M059J (cell line): Measurements from ENCODE around the gene ST6GALNAC5. TPM values are rescaled to one million over a fixed set of nuclear protein-coding genes. Genes with fewer than 3 reads are reported as not detected.
A peak's percentile ranks its signal among the peaks of the same experiment; 100 is the strongest.

ENCODE experiments used
- DNase-seq: peaks from one replicate; pipeline ENCODE4 v3.0.0-alpha.2; 2012; ENCODE audit warnings: low read depth
- total RNA-seq: library from RNA; depleted of rRNA; stranded (reverse); fragments of >200 nt; shearing (Covaris generic); gene quantifications from 2 replicates; pipeline ENCODE4 v1.2.3, GENCODE V29; 2014

ST6GALNAC5 gene
- total RNA-seq, 1 experiment from 2014 or later: 2.0 TPM

DNA sequence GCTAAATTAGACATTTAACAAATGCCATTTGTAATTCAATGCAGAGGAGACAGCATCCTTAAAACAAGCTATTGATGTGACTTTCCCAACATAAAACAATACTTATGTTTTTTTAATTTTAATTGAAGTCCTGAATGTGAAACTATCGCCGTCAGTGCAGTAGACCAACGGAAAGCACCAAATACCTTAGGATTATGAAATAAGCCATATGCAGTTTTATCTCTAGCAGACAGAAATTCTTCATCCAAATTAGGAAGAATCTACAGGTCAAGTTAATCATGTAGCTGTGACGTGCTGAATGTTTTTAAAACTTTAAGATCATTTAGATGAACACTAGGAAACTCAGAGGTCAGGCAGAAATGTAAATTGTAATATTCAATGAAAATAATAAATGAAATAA is 714 bp upstream of the ST6GALNAC5 start:
- no peak for DNase-seq

DNA sequence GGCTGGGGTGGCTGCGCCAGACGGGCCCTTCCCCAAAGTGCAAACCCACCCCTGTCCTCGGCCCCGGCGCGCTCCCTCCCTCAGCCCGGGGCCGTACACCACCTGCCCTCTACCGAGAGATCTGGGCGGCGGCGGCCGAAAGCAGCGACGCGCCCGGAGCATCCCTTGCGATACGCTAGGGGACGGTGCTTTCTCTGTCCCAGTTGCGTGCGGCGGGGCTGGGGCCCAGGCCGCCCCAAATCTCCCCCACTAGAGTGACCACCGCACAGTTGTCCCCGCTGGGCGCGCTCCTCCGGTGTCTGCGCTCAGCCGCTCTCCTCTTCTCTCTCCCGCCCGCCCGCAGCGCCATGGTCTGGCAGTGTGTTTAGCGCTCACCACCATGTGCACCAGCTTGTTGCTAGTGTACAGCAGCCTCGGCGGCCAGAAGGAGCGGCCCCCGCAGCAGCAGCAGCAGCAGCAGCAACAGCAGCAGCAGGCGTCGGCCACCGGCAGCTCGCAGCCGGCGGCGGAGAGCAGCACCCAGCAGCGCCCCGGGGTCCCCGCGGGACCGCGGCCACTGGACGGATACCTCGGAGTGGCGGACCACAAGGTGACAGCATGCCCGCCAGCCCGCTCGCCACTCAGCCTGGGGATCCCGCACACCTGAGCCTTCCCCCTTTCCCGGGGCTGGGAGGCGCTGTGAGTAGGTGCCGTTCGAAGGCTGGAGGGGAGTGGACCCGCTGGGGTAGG is 1.0 kb downstream of the ST6GALNAC5 start:
- DNase-seq: peak; percentile 33

DNA sequence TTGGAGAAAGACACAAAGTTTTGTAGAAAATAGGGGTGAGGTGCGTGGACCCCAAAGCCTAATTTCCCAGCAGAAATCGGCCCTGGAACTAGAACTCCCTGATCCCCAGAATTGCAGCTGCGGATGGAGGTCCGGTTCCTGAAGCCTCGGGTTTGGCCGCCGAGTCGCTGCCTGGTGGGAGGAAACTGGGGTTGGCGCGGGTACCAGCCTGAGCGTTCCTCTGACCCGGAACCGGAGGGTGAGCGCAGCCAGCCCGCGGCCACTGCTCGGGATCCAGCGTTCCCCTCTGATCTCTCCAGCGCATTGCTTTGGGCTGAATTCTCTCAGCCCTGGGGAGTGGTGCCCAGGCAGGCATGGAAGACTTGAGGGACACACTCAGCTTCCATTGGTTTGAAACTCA is 1.6 kb downstream of the ST6GALNAC5 start:
- DNase-seq: no peak

DNA sequence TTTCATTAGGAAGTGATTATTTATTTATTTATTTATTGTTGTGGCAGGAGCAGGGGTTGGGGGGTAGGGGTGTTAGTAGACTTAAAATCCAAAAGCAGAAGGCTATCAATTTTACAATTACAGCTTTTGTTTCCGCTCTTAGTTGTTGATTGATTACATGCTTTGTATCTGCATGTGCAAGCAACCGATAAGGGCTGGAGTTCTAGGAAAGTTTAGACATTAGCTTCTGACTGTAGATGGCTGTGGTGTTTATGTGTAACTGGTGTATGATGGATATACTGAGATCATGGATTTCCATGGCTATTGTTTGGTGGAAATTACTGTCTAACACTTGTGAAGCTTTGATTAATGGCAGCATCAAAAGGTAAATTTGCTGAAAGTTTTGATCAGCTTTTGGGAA is 2.8 kb downstream of the ST6GALNAC5 start:
- no peak for DNase-seq

DNA sequence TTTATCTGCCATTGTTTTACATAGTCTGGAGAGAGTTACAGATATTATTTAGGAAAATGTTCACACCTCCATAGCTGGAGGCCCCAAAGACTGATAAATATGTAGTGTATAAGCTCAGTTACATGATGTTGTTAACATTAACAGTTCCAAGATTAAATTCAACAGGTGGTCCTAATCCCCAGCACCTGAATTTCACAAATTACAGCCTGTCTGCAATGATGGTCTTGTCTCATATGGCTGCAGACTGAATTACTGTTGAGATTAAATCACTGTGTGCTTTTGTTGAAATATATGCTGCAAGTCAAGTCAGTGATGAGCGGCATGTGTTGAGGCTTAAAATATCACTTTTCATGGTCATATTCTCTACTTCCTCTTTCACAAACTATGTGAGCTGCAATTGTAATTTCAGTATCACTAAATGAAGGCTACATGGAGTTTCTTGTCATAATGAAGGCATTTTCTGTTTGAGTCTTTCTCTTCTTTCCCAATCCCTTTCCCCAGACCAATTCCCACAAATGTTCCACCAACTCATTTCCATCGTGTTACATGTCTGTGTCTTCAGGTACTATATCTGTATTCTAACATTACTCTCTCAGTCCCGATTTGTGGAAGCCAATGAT is 4.2 kb downstream of the ST6GALNAC5 start:
- DNase-seq: no peak

DNA sequence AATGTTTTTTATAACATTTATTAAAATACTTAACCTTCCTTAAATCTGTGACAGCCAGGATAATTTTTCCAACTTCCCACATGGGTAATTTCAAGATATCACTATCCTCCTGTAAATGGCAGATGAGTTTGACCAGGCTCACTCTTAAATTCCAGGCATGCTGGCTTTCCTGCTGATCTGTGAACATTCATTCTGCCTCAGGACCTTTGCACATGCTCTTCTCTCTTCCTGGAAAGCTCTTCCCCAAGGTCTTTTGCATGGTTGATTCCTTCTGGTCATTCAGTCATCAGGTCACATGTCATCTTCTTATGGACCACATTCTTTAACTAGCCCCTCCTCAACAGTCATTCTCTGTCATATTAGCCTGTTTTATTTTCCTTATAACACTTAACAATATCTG is 5.7 kb downstream of the ST6GALNAC5 start:
- no peak for DNase-seq

DNA sequence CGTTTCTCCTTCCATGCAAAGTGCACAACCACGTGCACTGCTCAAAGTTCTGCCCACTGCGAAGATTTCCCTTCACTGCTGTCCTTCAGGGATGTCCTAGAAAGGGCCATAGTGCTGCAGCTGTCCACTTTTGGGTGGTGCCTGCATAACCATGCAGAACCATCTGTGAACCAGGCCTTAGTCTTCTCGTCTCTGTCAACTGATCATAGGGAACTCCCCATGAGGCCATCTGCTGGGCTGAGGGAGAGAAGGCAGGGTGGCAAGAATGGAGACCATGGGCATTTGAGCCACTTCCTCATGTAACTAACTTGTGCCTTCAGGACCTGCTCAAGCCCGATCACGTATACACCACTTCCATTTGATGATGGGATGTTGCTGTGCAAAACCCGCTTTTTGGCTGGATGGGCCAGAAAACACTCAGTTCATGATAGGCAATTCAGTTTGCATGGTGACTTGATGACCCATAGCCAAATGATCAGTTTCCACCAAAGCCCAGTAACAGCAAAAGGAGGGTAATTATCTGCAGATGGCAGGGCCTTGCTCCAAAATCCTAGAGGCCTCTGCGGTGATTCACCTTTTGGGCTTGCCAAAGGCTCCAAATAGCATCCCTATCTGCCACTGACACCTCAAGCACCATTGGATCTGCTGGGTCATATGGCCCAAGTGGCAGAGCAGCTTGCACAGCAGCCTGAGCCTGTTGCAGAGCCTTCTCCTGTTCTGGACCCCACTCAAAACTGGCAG is 9.5 kb downstream of the ST6GALNAC5 start:
- DNase-seq: peak; percentile 26

DNA sequence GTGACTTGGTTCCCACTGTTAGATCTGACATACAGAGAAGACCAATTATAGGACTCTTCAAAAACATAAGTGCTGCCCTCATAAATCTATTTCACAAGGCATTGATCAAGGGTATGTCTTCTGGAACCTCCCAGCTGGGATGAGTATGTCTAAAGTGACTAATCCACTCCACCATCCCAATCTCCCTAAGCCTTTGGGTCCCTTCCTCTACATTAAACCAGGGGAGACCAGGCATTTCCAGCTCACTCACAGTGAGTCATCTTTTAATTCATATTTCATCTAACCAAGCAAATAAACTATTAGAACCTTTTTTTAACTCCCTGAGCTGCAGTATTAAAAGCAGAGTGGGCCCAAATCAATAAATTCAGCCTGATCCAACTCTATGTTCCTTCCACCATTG is 11.7 kb downstream of the ST6GALNAC5 start:
- DNase-seq: peak; percentile 40

DNA sequence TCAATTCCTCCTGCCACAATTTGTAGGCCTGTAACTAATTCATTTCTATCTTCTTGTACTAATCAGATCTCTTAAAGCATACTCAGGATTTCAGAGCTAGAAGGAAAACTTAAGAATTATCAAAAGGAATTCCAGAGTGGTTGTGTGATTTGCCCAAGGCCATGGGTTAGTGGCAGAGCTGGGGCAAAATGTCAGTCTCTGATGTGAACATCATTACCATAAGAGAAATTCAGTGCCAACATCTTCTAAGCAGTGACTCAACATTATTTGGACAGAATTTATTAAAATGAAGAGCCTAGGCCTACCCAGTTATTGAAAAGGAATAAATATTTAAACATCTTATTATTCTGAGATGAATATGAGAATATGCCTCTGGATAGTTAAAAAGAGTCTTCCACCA is 14.5 kb downstream of the ST6GALNAC5 start:
- DNase-seq: peak; percentile 69

DNA sequence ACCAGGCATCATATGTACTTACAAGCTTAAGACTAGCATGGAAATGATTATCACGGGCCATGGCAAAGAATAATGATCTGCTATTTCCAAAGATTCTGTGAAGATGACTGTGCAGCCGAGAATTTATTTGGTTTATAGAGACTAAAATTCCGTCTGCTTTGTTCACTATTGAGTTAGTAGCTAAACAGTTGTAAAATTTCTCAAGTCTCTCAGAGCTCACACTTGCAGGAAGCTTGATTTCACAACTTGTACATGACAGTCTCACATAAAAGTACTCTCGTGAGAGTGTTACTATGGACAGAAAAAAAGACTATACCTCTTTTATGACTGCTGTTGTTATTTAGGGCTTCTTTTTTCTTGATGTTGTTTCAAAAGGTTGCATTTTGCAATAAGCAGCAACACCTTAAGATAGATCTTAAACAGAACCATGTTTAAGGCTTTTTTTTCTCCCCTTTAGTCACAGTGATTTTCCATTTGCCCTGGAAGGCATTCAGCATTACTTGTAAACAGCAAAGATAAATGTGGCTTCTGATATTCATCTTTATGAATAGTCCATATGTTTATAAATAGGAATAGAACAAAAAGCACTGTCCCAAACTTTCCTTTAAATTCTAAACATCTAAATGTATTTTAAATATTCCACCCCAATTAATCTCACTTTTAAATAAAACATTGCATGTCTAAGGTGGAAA is 24.8 kb downstream of the ST6GALNAC5 start:
- peak; percentile 16 for DNase-seq

DNA sequence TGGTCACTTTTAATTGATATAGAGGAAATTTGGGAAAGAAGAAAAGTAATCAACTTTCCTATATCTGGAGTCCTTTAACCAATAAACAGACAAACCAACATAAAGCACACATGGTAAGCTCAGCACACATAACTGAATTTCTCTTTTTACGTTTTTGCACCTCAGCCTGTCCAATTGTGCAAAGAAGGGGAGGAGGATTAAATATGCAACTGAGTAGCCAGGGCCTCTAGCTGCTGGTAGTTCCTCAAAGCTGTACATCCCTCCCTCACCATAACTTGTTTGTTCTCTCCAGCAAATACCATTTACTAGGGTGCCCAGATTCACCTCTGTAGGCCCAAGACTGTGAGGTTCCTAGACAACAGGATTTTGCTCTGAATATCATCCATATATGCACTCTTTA is 25.4 kb downstream of the ST6GALNAC5 start:
- DNase-seq: no peak

DNA sequence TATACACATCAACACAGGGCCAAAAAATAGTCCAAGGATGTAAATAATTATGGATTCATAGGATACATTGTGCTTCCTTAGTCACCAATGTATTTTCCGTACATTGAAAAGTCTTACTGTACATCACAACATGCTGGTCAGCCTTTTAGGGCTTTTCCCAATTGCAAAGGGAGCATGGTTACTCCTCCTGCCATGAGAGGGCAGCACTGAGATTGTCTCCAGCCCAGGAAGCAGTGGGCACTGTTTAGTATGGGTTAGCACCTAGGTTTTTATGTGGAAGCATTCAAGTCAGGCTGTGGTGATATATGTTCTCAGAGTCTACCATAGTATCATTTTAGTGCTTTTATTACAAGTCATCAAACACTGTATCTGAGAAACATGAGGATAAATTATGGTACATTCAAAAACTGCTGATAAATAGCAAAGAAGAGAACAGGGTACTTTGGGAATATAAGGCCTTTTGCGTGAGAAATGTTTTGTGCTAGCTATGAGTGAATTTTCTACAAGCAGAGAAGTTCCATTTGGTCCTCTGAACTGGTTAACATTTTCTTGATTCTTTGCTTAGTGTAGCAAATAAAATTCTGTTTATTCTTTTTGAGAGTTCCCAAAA is 34.0 kb downstream of the ST6GALNAC5 start:
- peak; percentile 68 for DNase-seq

DNA sequence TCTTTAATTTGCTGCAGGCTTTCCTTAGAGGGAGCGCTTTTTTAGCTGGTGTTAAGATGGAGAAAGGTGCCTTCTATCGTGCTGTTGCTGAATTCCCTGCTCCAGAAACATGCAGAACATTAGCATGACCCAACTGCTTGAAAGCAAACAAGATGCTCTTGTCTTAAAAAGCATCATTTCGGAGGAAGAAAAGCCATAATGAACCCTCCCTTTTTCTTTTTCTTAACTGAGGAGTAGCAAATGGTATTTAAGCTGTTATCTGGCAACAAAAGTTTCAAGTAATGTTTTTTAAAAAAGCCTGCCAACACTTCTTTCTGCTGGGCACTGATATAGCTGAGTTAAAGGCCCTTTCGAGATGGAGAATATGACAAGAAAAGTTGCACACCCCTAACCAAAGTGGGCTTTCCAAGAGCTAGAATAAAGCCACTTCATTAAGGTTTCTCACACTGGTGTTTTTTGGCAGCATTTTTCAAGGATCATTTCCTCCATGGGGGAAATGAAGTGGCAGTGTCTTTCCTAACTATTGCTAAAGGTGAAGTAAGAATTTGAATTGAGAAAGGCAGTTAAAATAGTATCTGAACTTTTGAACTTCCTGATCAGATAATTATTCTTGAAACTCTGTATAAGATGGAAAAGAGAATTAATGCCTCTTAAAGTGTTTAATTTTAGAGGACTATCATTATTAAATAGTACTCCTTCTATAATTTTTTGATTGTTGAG is 38.8 kb downstream of the ST6GALNAC5 start:
- DNase-seq: no peak

DNA sequence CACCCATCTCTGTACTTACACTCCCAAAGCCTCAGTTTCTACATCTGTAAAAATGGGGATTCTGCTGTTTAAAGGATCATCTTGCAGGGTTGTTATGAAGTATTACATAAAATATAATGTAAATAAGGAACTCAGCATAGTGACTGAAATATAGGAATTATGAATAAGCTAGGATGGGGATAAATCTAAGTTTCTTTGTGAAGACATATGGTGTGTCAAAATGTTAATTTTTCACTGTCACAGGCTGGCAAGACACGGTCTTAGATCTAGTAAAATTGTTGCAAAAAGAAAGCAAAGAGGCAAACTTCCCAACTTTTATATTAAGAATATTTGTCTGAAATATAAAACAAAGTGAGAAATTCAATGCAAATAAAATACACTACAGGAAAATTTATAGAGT is 42.0 kb downstream of the ST6GALNAC5 start:
- no peak for DNase-seq

DNA sequence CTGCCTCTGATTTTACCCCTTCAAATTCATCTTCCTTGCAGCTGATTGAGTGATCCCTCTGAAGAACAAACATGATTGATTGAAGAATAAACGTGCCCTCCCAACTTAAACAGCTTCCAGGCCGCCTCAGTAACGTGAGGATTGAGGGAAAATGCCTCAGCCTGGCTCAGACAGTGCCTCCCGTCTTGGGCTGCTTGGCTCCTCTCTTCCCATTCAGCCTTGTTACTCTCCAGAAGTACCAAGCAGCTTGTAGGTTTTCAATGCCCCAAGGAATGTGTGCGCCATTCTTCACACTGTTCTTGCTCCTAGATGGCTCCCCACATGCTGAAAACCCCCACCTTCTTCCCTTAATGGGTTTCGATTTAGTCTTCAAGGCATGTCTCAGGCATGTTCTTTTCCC is 51.8 kb downstream of the ST6GALNAC5 start:
- DNase-seq: no peak

DNA sequence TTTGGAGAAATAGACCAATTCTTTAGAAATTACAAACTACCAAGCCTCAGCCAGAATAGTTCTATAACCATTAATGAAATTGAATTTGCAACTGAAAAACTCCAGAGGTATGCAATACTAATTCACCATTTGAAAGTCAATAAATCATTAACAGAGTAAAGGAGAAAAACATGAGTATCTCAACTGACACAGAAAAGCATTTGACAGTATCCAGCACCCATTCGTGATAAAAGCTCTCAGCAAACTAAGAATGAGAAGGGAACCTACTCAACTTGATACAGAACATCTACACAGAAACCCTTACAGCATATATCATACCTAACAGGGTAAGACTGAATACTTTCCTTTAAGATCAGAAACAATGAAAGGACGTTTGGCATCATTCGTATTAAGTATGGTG is 54.3 kb downstream of the ST6GALNAC5 start:
- no peak for DNase-seq

DNA sequence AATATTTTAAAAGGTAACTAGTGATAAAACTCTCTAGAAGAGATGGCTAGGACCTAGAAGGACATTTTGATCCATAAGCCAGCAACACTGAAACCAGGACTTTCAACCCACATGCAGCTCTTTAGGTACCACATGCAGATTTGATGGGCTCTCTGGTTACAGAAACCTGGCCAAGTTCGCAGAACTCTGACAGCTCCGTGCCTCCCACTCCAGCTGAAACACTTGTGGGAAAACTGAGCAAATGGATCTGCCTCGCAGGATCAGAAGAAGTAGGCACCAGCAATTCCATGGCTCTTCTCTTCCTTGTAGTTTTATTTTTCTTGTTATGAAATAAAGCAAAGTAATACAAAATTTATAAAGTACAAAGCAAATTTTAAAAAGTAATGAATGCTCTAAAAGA is 58.5 kb downstream of the ST6GALNAC5 start:
- no peak for DNase-seq

DNA sequence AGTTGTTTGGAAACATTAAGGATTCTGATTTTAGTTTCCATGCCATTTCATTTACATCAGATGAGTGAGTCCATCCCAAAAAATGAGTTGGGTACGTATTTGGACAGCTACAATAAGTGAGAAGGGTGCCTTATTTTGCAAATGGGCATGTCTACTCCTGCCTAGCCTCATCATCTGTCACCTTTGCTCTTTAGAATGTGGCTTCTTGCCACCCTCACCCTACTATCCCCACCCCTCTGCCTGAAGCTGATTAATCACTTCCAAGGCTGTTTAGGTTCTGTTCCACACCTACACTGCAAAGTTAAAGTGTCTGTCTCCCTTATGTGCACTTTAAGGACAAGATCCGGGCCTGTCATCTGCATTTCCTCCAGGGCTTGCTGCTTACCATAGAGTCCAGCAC is 61.2 kb downstream of the ST6GALNAC5 start:
- DNase-seq: no peak

DNA sequence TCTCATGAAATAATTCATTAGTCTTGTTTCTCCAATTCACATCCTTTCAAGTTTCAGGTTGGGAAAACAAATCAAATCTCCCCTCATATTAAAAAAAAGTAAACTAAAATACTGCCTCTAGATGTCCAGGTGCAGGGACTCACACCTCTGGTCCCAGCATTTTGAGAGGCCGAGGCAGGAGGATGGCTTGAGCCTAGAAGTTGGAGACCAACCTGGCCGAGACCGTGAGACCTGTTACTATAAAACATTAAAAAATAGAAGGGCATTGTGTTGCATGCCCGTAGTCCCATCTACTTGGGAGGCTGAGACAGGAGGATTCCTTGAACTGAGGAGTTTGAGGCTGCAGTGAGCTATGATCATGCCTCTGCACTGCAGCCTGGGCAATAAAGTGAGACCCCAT is 61.9 kb downstream of the ST6GALNAC5 start:
- DNase-seq: no peak

DNA sequence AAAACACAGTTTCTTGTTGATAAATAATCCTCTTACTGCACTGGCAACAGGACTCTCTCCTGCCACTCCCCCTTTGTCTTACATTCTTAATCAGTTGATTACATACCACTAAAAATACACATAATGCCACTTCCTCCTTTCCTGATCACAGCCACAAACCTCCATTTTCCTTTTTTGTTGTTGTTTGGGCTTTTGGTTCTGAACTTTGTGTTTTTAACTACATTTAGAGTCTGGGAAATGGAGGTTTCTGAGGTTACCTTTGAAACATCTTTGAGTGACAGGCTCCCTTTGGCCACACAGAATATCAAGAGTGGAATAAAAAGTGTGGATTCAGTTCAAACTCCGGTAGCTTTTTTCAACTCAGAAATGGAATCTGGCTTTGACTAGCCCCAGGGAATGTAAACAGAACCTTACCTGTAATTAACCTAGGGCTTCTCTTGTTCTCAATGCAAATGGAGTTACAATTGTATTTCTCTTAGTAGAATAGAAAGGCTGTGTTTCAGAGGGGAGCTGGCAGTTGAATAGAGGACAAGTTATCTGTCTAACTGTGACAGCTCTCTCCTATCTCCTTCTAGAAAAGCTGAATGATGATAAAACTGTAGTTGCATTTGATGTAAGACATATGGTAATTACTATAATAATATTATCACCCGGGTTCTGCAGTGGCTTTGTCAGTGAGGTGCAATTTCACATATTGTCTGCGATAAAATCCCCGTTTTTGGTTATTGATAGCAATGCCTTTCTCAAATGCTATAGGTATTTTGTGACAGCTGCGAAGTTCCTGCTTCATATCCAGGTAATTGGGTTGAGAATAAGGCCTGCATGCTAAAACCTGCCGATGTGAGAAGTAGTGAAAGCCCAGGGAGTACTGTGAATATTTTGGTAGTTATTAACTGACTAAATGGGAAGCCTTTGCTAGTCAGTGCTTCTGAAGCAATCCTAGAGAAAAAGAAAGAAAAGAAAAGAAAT is 66.9 kb downstream of the ST6GALNAC5 start:
- DNase-seq: no peak
